GM12891 (cell line): ENCODE results near the gene VCP.

Experiments used
- PAX5 ChIP-seq: IDR thresholded peaks from 2 replicates; pipeline ENCODE4 v1.6.1; 2011; ENCODE audit warnings: low read length, moderate library complexity, mild to moderate bottlenecking; ENCODE audit not compliant: insufficient read depth, severe bottlenecking
- POLR2A ChIP-seq: IDR thresholded peaks from 2 replicates; pipeline ENCODE4 v1.6.1; 2011; ENCODE audit warnings: low read depth, low read length, control low read depth
- POLR2AphosphoS5 ChIP-seq: IDR thresholded peaks from 2 replicates; pipeline ENCODE4 v1.6.1; 2011; ENCODE audit warnings: low read depth, low read length, control low read depth
- POU2F2 ChIP-seq: IDR thresholded peaks from 2 replicates; pipeline ENCODE4 v1.6.1; 2011; ENCODE audit warnings: low read depth, mild to moderate bottlenecking, control low read depth, low read length, moderate library complexity
- SPI1 ChIP-seq: IDR thresholded peaks from 2 replicates; pipeline ENCODE4 v1.6.1; 2011; ENCODE audit warnings: low read depth, low read length, control low read depth
- TAF1 ChIP-seq: IDR thresholded peaks from 2 replicates; pipeline ENCODE4 v1.6.1; 2011; ENCODE audit warnings: low read depth, low read length, control low read depth

- TF ChIP-seq POLR2AphosphoS5, result no peak
- no peak for TF ChIP-seq SPI1
- TF ChIP-seq POLR2A, result no peak
- TF ChIP-seq PAX5, result no peak
- no peak for TF ChIP-seq TAF1
- no peak for TF ChIP-seq POU2F2
Measured at GRCh38 chr9:35028341-35028740, 44.1 kb downstream of the VCP start.
